ENCODE results near the gene FIGLA.

The FIGLA gene

DNA sequence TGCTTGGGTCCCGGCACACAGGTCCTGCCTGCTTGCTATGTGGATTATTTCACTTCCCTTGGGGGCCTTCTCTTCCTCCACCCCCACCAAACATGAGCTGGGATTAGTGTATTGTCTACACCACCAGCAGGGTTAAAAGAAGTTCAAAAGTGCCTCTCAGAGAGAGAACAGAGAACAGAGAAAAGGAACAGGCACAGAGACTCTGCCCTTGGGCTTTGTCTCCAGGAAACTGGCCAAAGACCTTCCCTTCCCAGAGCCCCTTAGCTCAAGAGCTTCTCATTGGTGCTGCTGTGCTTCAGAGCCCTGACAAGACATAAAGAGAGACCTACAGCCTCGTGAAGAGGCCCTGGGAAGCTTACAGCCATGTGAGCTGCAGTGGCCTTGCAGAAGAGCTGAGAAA lies 7.1 kb upstream of the FIGLA start:
- Histone ChIP-seq H2AFZ (no peak overlapping the region), H3K36me3 (ENCODE audit: control insufficient read depth, insufficient read depth, low read length) (no peaks in the 10 kb centered on the region), H3K9ac (no peak overlapping the region), H3K79me2 (no peaks in the 10 kb centered on the region), H3K4me3 (ENCODE audit: low read depth, low read length) (no peak overlapping the region), H3K4me1 (no peaks in the 10 kb centered on the region), H3K27ac (no peak overlapping the region), H3K9me3 (ENCODE audit: control insufficient read depth, low read length) (no peaks in the 10 kb centered on the region), H3K27me3 (ENCODE audit: control insufficient read depth, insufficient read depth, low read length) (no peaks in the 10 kb centered on the region), H3K4me2 (ENCODE audit: low read length) (no peak overlapping the region)
- TF ChIP-seq, protein P1, sequence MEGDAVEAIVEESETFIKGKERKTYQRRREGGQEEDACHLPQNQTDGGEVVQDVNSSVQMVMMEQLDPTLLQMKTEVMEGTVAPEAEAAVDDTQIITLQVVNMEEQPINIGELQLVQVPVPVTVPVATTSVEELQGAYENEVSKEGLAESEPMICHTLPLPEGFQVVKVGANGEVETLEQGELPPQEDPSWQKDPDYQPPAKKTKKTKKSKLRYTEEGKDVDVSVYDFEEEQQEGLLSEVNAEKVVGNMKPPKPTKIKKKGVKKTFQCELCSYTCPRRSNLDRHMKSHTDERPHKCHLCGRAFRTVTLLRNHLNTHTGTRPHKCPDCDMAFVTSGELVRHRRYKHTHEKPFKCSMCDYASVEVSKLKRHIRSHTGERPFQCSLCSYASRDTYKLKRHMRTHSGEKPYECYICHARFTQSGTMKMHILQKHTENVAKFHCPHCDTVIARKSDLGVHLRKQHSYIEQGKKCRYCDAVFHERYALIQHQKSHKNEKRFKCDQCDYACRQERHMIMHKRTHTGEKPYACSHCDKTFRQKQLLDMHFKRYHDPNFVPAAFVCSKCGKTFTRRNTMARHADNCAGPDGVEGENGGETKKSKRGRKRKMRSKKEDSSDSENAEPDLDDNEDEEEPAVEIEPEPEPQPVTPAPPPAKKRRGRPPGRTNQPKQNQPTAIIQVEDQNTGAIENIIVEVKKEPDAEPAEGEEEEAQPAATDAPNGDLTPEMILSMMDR (IDR thresholded peaks at IDR 0.05) = no peak

DNA sequence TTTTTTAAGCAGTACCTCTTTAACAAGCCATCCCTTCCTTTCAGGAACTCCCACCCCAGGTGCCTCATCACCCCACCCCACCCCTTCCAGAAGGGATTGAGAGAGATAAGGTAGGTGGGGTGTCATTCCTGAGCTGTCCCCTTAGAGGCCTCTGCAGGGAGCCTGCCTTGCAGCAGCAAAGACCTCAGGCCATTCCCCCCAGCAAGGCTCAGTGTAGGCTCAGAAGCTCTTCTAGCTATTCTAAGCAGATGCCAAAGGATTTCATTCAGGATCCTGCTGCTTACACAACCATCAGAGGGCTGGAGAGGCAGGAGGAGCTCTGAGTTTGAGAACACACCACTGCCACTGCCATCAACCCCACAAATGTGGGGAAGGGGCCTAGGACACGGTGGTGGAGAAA lies 5.8 kb upstream of the FIGLA start:
- no peaks in the 10 kb centered on the region for H3K79me2 ChIP-seq
- no peak overlapping the region for H3K27ac ChIP-seq
- no peak overlapping the region for H3K4me3 ChIP-seq (ENCODE audit: low read depth, low read length)
- no peaks in the 10 kb centered on the region for H3K36me3 ChIP-seq (ENCODE audit: control insufficient read depth, insufficient read depth, low read length)
- H3K4me2 ChIP-seq (ENCODE audit: low read length) = no peak overlapping the region
- H2AFZ ChIP-seq = no peak overlapping the region
- H3K27me3 ChIP-seq (ENCODE audit: control insufficient read depth, insufficient read depth, low read length) = no peaks in the 10 kb centered on the region
- no peaks in the 10 kb centered on the region for H3K9me3 ChIP-seq (ENCODE audit: control insufficient read depth, low read length)
- H3K4me1 ChIP-seq = no peaks in the 10 kb centered on the region
- no peak overlapping the region for H3K9ac ChIP-seq
- TF ChIP-seq, protein P1 (IDR thresholded peaks at IDR 0.05) = no peak

DNA sequence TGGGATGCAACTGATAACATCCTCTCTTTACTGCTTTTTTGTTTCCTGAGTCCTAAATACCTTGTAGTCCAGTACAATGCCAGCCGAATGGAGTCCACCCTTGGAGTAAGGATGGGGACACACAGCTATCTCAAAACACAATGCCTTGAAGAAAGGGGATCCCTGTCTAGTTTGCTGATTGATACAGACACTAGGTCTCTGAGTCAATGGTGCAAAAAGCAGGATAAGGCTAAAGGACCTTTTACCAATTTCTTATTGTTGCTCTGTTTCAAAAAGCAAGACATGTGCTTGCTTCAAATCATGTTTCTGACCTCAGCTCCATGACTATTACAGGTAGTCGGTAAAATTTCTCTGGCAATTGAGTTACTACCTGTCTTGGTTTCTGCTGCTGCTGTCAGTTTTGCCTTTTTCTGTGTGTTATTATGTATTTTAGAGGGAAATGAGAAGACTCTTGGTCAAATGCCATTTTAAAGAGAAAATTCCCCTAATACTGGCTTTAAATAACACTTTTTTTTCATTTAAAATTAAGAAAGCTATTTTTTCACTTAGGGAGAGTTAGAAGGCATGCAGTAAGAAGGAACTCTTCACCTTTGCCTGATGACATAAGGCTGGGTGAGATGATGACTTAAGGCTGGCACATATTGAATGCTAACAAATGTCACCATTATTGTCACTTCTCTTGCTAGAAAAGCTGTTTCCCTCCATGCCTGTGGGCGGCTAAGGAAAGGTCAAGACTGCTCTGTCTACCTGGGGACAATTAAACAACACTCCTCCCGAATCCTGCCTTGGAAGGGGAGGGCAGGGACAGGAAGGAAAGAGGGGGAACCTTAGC lies 4.9 kb upstream of the FIGLA start:
- no peaks in the 10 kb centered on the region for H3K36me3 ChIP-seq (ENCODE audit: control insufficient read depth, insufficient read depth, low read length)
- H3K79me2 ChIP-seq = no peaks in the 10 kb centered on the region

DNA sequence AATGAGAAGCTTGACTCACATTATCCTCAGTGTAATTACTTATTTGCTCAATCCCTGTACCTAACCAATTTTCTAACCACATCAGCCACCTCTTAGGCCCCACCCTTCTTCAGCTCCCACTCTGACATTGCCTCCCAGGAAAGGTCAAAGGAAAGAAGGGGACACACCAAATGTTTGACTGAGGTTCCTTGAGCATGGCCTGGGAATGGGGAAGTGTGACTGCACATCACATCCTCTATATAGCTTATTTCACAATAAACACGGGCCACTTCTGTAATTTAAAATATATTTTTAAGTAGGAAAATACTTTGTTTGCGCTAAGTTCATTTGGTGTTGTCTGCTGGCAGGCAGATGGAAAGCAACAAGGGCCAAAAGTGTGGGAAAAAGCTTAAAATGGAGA lies 3.0 kb upstream of the FIGLA start:
- Histone ChIP-seq H3K9ac (no peak overlapping the region), H3K27me3 (ENCODE audit: control insufficient read depth, insufficient read depth, low read length) (no peaks in the 10 kb centered on the region), H3K27ac (no peak overlapping the region), H3K4me1 (no peaks in the 10 kb centered on the region), H2AFZ (no peak overlapping the region), H3K9me3 (ENCODE audit: control insufficient read depth, low read length) (no peaks in the 10 kb centered on the region), H3K79me2 (no peaks in the 10 kb centered on the region), H3K36me3 (ENCODE audit: control insufficient read depth, insufficient read depth, low read length) (no peaks in the 10 kb centered on the region), H3K4me3 (ENCODE audit: low read depth, low read length) (no peak overlapping the region), H3K4me2 (ENCODE audit: low read length) (no peak overlapping the region)
- TF ChIP-seq, protein P1 (IDR thresholded peaks at IDR 0.05) = no peak

More for the DNA sequence above, 4.9 kb upstream of the FIGLA start:
- Histone ChIP-seq H3K4me2 (ENCODE audit: low read length) (no peak overlapping the region), H3K4me3 (ENCODE audit: low read depth, low read length) (no peak overlapping the region), H3K9me3 (ENCODE audit: control insufficient read depth, low read length) (no peaks in the 10 kb centered on the region), H3K4me1 (no peaks in the 10 kb centered on the region), H3K9ac (no peak overlapping the region), H3K27me3 (ENCODE audit: control insufficient read depth, insufficient read depth, low read length) (no peaks in the 10 kb centered on the region), H2AFZ (no peak overlapping the region), H3K27ac (no peak overlapping the region)
- TF ChIP-seq, protein P1 (IDR thresholded peaks at IDR 0.05) = no peak

Data from parathyroid adenoma (tissue), 2 donors.